ENCODE data around the gene ANO4. TPM values are rescaled to one million over a fixed set of nuclear protein-coding genes. Genes with fewer than 3 reads are reported as not detected.

ANO4 gene
- total RNA-seq, 1 experiment from 2014 or later = not detected

- no peak for DNase-seq (ENCODE audit: extremely low read depth, low read depth)
Observed at GRCh38 chr12:101166866-101167265, 372.3 kb downstream of the ANO4 start.

DNA sequence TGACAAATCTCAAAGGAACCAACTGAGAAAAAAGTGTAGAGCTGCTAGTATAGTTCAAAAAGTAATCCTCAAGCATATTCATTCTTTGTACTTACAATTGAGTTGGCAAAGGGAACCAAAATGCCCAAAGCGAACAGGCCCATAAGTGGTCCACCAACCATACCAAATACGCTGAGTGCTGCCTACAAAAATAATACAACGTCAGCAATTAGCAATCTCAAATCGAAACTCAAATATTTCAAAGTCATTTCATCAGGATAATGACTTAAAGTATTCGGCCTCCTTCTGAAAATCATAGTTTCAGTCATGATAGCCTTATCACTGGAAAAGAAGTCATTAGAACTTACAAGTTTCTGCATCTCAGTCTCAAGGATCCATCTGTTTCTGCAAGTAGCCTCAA, 373.4 kb downstream of the ANO4 start:
- DNase-seq (ENCODE audit: extremely low read depth, low read depth) = no peak

DNA sequence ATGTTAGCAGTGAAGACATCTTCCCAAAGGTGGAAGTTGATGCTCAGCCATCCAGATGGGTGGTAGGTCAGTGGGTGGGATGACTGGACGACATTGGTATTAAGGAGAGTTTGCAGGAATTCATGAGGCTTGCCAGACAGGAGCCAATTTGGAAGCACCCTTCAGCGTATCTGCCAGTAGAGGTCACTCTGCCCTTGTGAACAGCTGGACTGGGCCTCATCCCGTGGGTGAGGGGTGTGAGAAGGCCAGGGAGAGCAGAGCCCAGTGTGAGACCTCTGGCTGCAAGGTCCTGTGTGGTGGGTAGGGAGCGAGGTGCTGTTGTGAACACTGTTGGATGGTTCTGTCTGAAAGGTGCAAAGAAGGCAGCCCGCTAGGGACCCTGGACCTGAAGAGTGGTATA, 377.7 kb downstream of the ANO4 start:
- DNase-seq (ENCODE audit: extremely low read depth, low read depth) = no peak

- DNase-seq (ENCODE audit: extremely low read depth, low read depth) = no peak
Observed at GRCh38 chr12:101173197-101173749, 378.7 kb downstream of the ANO4 start.

DNA sequence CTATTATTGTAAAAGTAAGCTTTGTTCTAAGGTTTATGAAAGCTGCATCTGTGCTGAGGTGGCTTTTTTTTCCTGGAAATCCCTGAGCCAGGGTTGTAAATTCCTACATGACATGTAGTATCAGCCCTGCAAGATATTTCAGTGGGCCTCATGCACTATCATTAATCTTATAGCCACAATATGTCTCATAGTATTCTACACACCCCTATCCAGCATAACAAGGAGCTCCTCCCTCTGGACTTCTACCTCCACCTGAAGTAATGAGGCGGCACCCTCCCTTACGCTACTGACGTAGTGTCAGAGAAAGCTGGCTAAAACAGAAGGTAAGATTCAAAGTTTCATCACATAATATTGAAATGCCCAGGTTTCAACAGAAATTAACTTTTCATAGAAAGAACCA, 380.0 kb downstream of the ANO4 start:
- no peak for DNase-seq (ENCODE audit: extremely low read depth, low read depth)

Other genes with a start within 250 kb of the ANO4 start
- gene GAS2L3, start 221.1 kb upstream of the ANO4 start, total RNA-seq (2014; rRNA removed; shearing (Covaris generic)) = 27.1 and 33.7 TPM in 2 replicates